HuH-7 (cell line): ENCODE results near the gene EHD4.

Experiments used
- DNase-seq: peaks from one replicate; pipeline ENCODE4 v3.0.0; 2011; ENCODE audit warnings: low spot score

EHD4 gene

DNA sequence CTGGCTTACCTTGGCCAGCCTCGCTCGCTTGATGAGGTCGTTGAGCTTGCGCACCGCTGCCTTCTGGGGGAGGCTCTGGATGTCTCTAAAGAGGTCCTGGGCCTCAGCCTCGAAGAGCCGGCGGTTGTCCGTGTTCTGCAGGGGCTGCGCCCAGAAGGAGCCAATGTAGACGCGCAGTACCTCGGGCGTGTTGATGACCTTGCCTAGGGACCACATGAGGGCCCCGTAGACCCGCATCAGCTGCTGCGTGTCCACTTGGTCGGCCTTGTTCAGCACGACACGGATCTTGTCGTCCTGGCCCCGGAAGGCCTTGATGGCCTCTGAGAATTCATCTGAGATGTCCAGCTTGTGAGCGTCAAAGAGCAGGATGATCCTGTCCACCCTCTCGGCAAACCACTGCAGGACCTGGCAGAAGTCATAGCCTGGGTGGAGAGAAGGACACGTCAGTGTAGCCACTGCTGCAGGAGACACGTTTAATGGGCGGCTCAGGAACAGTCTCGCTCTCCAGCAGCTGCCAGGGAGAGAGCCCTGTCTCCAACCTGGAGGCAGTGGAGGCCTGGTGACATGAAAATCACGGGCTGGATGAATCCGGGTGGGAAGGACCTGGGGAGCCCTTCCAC, 53.0 kb downstream of the EHD4 start:
- DNase-seq = no peak

DNA sequence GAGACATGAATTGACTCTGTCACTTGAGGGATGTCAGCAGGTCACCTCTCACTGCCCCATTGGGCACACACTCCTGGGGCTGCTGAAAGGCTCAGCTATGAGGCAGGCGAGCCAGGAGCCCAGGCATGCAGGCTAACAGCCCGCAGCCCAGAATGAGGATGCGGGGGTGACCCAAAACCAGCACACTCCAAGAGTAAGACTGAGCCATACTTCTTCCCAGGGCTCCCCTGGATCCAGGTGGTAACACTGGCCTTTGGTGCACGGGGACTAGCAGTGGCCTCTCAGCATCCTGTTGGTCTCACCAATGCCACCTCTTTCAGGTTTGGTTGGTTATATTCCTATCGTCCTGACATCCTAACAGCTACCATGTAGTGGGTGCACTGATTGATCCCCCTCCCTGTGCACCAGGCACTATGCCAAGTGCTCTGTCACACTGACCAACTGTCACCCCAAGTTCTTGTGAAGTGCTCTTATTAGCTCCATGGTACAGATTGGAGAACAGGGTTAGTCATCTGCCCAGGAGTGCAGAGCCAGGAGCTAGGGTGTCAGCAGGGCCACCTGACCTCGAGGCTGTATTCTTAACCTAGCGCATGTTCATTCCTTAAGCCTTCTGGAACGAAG, 53.7 kb downstream of the EHD4 start:
- DNase-seq = no peak

DNA sequence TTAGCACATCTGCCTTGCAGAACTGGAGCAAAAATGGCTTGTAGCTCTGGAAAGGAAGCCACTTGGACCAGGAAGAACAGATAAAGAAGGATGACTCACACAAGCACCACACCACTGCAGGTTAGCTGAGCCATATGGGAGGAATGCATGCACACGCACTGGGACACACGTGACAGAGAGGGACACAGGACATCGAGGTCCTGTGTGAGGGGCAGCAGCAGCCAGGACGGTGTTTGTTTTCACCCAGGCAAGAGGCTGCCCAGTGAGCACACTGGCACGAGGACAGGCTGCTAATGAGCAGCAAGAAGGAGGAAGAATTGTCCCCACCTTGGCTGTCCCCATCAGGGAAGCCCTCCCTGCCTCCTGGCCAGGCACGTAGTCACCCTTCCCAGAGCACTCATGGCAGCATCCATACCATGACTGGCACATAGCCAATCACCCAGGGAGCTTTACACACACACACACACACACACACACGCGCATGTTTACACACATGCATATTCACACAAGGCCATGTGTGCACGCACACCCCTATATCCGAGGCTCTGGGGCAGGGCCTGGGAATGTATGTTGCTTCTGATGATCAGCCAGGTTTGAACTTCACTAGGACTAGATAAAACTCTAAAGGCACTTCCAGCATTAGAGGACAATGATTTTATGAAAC, 54.5 kb downstream of the EHD4 start:
- no peak for DNase-seq

DNA sequence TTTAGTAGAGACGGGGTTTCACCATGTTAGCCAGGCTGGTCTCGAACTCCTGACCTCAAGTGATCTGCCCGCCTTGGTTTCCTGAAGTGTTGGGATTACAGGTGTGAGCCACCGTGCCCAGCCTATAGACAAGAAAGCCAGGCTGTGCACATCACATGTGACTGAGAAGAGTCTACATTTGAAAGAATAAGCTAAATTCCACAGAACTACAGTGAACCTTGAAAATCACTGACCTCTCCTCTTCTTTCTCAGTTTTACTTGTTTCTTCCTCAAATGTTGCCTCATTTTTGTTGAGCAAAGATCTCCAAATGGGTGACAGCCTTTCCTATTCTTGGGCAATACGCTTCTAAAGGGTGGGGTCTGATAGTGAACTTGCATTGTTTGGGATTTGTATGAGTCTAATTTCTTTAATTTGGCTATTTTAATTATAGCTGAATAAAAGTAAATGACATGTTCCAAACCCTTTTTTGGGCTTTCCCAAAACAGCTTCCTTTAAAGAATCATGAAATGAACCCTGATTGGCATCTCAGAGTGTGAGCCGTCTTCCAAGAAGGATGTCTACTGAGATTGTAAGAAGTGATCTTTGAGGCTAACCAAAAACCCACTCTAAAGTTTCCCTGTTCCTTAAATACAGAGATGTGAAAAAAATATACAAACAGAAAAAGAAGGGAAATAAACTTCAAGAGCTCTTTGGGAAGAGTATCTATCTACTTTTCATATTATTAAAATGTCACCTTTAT, 56.9 kb downstream of the EHD4 start:
- DNase-seq = no peak

DNA sequence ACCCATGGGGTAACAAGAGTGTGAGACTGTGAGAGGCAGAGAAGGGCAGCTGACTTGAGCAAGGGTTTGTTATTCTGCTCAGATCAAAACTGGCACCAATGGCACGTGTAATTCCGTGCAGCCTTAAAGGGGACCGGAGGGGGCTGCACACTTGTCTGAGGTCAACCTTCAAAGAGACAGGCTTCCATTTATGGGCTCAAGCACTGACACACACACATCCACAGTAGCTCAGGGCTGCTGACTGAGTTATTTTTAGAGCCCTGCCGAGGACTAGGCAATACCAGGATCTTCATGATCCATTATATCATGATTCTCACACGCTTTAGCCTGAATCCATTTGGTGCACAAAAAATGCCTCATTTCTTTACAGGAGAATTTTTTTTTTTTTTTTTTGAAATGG, 57.9 kb downstream of the EHD4 start:
- no peak for DNase-seq

DNA sequence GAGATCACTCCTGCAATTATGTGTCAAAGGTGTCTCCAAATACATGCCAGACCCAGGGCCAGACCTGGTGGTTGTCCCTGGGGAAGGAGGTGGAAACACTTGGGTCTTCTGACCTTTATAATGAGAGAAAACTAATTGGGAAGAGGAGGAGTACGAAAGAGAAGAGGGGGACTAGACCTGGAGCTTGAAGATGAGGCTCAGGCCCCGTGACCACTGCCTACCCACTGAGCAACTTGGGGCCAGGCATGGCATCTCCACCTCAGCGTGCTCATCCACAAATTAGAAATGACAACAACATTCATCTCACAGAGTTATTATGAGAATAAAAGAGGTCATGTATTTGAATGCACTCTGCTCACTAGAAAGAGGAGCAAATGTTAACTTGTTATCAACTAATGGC, 59.1 kb downstream of the EHD4 start:
- no peak for DNase-seq

DNA sequence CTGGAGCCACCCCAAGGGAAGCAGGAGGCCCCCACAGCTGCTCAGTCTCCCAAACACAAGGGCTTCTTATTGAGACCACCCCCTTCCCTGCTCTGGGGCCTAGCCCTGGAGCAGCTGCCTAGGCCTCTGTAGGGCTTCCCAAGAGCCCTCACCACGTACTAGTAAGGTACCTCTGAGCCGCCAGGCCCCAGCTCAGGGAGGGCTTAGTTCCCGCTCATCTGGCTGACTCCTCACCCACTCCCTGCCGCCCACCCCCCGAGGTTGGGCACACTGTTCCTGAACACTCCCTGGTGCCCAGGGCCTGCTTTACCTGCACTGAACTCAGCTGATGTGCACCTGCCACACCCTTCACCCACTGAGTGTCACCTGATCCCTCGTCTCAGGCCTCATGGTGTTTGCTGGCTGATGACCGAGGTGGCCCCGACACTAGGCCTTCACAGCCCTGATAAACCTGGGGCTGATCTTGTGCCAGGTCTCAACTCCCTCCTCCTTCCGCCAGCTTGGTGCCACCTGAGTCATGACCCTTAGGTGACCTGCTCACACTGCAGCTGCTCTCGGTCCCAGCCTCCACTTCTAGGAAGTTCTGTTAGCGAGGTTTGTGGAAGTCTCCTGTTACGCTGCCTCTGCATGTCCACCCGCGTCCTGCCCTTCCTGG, 60.5 kb downstream of the EHD4 start:
- DNase-seq = no peak

DNA sequence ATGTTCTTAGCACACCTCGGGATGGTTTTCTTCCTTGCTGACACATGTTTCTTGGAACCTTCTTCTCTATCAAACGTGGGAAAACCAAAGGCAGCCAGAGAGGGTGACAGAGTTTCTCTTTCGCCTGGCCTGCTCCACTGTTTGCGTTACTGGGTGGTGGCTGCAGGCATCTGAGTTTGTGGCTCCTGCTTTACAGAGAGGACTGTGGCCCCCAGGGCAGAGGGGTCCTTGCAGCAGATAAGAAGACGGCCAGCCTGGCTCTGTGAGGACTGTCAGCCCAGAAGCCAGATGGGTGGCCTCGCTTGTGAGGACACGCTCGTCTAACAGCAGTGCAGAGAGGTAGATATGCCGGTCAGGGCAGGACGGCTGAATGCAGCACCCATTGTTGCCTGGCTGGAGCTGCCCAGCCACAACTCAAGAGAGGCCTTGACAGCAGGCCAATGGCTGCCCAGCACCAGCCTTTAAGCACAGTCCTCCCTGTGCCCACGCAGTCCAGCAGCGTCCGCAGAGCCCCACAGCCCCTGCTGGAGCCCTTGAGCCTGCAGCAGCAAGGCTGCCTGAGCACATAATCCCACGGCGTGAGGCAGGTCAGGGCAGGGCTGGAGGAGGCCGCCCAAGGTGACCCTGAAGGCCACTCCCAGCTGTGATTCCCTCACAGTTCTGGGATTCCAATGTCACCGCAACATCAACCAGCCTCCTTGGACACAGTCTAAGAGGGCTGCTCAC, 63.5 kb downstream of the EHD4 start:
- no peak for DNase-seq

DNA sequence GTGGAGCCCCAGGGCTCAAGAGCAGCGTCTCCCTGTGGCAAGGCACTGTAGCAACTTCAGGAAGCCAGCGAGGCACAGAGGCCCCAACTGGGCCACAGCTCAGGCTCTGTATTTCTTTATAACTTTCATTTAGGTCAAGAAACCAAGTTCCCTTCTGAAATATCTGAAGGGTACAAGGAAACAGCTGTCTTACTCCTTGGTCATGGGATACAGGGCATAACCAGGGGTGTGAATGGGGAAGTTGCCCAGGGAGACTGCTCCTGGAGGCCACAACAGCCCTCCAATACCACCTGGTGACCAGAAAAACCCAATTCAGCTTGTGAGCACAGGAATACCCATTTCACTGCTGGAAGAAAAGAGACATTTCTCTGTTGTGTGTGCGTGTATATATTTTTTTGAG, 65.2 kb downstream of the EHD4 start:
- no peak for DNase-seq

DNA sequence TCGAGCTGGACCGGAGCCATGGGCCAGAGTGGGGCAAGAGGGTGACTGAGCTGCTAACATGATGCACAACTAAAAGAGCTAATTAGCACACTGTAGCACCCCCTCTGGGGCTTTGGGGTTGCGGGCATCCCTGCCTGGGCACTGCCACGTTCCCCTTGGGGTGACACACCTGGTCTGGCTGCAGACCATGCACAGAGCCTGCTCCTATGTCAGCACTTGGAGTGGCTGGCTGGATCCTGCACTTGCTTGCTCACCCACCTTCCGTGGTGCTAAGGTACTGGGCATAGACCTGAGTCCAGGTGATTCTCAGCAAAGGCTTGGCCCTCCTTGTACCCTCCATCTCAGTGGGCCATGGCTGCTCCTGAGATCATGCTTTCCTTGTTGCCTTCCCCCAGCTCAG, 65.7 kb downstream of the EHD4 start:
- DNase-seq = no peak

DNA sequence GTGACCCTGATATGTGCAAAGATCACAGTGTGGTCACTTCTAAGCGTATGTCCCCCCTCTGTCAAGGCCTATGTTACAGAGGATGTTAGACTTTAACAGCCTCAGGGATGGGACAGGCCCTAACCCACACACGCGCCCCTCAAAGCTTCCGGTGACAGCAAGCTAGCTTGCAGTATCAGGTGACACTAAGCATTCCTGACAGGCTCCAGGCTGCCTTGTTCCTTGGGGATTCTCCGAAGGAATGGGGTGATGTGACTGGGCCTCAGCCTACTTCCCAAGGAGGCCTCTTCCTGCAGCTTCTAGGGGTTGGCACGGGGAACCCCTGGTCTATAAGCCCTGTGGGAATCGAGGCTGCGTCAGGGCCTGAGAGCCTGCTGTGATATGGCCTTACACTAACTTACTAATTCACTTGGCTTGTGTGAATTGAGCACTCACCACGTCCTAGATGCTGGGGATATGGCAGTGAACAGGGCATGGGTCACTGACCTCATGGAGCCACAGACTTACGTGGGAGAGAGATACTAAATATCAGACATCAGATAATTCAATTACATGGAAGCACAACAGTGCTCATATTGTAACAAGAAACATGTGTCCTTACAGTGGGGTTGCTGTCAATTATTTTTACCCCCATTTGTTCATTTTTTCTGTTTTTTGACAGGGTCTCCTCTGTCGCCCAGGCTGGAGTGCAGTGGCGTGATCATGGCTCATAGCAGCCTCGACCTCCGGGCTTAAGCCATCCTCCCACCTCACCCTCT, 67.1 kb downstream of the EHD4 start:
- DNase-seq = no peak

DNA sequence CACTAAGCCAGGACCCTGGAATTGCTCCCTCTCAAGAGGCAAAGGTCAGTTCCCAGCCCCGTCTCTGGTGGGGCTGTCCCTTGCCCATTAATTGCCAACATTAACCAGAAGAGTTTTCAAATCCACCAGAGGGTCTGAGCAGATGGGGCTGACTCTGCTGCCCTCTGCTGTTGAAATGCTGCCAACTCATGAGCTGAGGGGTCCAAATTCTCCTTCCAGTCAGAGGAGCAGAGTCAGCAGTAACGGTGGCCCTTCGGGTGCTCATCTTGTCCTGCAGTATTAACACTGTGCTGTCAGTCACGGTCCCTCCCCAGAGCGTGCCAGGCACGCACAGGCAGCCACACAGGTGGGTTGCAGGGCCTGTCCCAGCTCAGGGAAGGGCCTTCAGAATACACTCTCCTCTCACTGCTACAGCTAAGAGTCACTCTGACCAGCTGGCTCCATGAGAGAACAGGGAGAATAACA, 67.8 kb downstream of the EHD4 start:
- DNase-seq = peak; percentile 93

DNA sequence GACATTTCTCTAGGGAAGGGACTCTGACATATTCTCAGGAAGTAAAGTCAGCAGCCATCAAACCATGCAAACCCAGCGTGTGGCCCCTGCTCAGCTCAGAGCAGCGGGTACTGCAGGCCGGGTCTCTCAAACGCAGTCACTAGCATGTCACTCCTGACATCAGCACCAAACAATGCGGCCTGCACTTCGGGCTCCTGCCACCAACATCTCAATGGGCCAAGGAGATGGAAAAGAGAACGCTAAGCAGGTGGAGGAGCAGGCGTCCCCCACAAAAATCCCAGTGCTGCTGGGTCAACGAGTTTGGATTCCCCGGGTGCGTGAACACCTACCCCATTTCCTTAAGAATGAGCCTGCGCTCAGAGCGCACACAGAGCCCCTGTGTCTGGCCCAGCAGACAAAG, 68.6 kb downstream of the EHD4 start:
- no peak for DNase-seq

DNA sequence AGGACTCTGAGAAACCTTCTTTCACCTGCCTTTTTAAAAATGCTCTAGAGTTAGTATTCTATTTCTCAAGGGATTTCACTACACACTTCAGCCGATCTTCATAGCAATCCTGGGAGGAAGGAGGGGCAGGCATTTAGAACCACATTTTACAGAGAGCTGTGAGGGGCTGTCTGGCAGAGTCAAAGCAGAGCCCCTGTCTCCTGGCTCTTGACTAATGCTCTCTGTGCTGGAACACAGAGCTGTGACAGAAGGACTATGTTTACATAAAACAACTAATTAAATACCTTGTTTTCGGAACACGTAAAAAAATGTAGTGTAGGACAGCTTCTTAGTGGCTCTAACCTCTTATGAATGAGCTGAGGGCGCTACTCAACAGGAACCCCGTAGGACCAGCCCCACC, 70.9 kb downstream of the EHD4 start:
- DNase-seq = no peak

DNA sequence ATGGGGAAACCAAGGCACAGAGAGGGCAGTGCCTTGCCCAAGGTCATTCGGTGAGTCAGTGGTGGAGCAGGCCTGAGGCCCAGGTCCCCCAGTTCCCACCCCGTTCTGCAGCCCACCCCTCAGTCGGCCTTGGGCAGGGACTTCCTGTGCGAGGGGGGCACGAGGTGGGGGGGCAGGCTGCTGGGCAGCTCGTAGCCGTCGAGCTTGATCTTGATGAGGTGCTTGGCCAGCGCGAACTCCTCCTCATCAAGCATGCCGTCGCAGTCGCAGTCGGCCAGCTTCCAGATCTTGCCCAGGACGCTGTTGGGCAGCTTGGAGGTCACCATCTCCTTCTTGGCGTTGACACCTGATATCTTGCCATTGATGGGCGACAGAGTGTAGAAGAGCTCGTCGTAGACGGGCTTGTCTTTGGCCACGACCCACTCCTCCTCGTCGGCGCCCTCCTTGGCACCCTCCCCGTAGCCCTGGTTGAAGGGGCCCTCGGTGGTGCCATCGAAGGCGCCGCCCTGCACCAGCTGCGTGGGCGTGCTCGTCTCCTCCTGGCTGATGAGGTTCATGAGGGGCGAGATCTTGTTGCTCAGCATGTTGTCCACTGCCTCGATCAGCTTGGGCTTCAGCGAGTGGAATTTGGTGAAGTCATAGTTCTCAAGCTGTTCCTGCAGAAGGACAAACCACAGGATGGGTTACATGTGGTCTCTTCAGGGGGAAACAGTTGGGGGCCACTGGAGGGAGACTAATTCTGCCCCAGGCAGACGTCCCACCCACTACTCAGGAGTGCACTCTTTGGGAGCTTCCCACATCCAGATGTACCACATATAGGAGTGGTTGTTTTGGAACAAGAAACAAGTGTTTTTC, 71.6 kb downstream of the EHD4 start:
- no peak for DNase-seq

DNA sequence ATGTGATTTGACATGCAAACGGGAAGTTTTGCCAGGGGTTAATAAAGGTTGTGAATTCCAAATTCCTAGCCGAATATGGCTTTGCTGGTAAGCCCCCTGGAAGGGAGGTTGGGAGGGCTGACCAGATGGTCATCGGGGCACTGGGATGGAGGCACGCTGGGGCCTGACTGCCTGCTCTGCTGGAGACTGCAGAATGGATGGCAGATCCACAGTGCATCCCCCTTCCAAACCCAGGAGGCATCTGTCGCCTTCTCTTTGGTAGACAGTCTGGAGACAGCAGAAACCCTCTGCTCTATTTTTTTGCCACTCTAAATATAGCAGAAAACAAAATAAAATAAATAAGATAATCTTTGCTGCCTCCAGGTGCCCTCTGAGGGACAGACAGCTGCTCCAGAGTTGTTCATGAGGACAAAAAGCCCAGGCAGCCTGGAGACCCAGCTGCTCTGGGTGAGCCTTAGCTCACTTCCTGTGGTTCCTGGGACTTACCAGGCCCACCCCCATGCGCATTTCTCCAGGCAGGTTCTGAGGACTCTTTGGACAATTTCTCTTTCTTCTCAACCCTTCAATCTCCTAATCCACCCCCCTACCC, 72.4 kb downstream of the EHD4 start:
- DNase-seq = no peak

DNA sequence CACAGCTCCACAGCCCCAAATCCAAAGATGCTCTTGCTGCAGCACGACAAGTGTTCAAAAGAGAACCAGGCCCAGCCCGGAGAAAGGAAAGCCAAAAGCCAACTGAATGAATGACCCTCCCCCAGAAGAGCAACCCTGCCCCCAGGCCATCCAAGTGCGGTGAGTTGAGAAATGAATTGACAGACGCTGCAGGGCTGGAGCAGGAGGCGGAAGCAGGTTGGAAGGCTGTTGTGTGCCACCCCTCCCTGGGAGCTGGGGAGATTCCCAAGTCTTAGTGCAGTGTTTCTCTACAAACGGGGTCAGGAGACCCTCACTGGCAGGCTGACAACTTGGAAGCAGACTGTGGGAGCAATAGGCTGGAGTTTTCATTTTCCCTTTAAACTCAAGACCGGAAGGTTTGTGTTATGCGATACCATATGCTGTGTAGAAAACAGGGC, 75.0 kb downstream of the EHD4 start:
- no peak for DNase-seq

DNA sequence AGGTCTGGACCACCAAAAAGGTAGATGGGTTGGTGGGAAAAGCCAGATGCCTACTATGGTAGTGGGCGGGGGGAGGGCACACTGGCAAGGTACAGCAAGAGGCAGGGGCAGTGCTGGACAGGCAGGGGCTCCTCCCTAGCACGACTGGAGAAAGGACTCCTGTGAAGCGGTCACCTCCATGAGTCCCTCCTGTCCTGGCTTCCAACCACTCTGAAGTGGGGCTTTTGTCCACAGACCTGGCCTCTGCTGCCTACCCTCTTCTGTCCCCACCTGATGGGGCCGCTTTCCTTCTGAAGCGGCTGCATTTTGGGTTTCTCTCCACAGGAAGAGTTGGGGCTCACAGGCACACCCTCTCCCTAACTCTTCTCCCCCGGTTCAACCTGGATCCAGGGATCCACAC, 75.8 kb downstream of the EHD4 start:
- no peak for DNase-seq

DNA sequence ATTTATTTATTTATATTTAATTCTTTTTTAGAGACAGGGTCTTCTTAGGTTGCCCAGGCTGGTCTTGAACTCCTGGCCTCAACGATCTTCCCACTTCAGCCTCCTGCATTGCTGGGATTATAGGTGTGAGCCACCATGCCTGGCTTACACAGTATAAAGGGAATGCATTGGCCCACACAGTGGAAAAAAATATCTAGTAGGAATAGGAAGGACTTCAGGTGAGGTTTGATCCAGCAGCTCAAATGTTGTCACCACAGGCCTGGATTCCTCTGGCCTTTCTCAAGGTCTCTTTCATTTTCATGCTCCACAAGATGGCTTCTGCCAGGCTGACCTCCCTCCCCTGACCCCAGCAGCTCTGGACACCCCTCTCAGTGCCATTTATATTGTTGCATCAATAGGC, 76.4 kb downstream of the EHD4 start:
- no peak for DNase-seq

DNA sequence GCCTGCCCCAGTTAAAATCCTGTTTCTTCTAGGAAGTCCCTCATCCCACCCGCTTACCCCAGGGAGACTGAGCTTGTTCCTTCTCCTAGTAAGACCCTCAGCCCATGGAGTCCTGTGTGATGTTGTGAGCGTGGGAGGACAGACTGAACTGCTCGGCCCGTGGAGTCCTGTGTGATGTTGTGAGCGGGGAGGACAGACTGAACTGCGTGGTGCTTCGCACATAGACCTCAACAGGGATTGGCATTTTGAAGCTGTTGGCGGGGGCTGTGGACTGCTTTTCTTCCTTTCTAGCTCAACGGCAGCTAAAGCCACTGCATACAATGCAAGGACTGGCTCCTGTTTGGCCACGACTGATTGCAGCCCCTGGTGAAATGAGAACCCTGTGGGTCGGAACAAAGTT, 76.9 kb downstream of the EHD4 start:
- DNase-seq = no peak
